H9 (cell line): Measurements from ENCODE around the gene CDK9. TPM values are rescaled to one million over a fixed set of nuclear protein-coding genes. Genes with fewer than 3 reads are reported as not detected.

Experiments
- DNase-seq: peaks from one replicate; pipeline ENCODE4 v3.0.0-alpha.2; 2017
- H2AFZ ChIP-seq: one replicate; pipeline ENCODE4 v1.6.1; 2013; ENCODE audit warnings: mild to moderate bottlenecking, low read length, control low read depth, moderate library complexity
- H2AK5ac ChIP-seq: 2 replicates; pipeline ENCODE4 v1.6.1; 2013; ENCODE audit warnings: low read length, control low read depth, mixed read lengths; ENCODE audit not compliant: insufficient read length
- H2BK120ac ChIP-seq: one replicate; pipeline ENCODE4 v1.6.1; 2013; ENCODE audit warnings: low read depth, mild to moderate bottlenecking, low read length, control low read depth, inconsistent platforms; ENCODE audit not compliant: poor library complexity, severe bottlenecking
- H2BK12ac ChIP-seq: 2 replicates; pipeline ENCODE4 v1.6.1; 2013; ENCODE audit warnings: low read length, control low read depth, mixed read lengths, low read depth; ENCODE audit not compliant: insufficient read length
- H2BK15ac ChIP-seq: 2 replicates; pipeline ENCODE4 v1.6.1; 2013; ENCODE audit warnings: low read depth, low read length, control low read depth
- H2BK20ac ChIP-seq: one replicate; pipeline ENCODE4 v1.6.1; 2013; ENCODE audit warnings: low read depth, mild to moderate bottlenecking, low read length, control low read depth, inconsistent platforms; ENCODE audit not compliant: poor library complexity, severe bottlenecking
- H2BK5ac ChIP-seq: 2 replicates; pipeline ENCODE4 v1.6.1; 2013; ENCODE audit warnings: low read length, control low read depth, mixed read lengths; ENCODE audit not compliant: insufficient read length
- H3K14ac ChIP-seq: 2 replicates; pipeline ENCODE4 v1.6.1; 2013; ENCODE audit warnings: low read length, control low read depth; ENCODE audit not compliant: insufficient read depth
- H3K18ac ChIP-seq: 2 replicates; pipeline ENCODE4 v1.6.1; 2013; ENCODE audit warnings: low read depth, mild to moderate bottlenecking, mixed read lengths, low read length, control low read depth; ENCODE audit not compliant: insufficient read length
- H3K23ac ChIP-seq: 2 replicates; pipeline ENCODE4 v1.6.1; 2013; ENCODE audit warnings: low read length, control low read depth, mixed read lengths, low read depth; ENCODE audit not compliant: insufficient read length
- H3K23me2 ChIP-seq: 2 replicates; pipeline ENCODE4 v1.6.1; 2013; ENCODE audit warnings: low read depth, mild to moderate bottlenecking, mixed read lengths, low read length, control low read depth; ENCODE audit not compliant: insufficient read length, poor library complexity, severe bottlenecking
- H3K27ac ChIP-seq: 2 replicates; pipeline ENCODE4 v1.5.1; 2013; ENCODE audit warnings: low read length, control low read depth, mixed read lengths, low read depth; ENCODE audit not compliant: insufficient read length
- H3K27me3 ChIP-seq: 2 replicates; pipeline ENCODE4 v1.6.1; 2013; ENCODE audit warnings: low read length, control low read depth, inconsistent platforms; ENCODE audit not compliant: insufficient read depth
- H3K4ac ChIP-seq: 2 replicates; pipeline ENCODE4 v1.6.1; 2013; ENCODE audit warnings: low read depth, mild to moderate bottlenecking, control low read depth, inconsistent platforms, low read length, moderate library complexity
- H3K4me1 ChIP-seq: 2 replicates; pipeline ENCODE4 v1.6.1; 2013; ENCODE audit warnings: low read length, control low read depth, inconsistent platforms; ENCODE audit not compliant: insufficient read depth
- H3K4me2 ChIP-seq: 2 replicates; pipeline ENCODE4 v1.6.1; 2013; ENCODE audit warnings: low read length, control low read depth, mixed read lengths; ENCODE audit not compliant: insufficient read length, insufficient read depth
- H3K56ac ChIP-seq: 2 replicates; pipeline ENCODE4 v1.6.1; 2013; ENCODE audit warnings: low read depth, mild to moderate bottlenecking, mixed read lengths, low read length, control low read depth; ENCODE audit not compliant: insufficient read length
- H3K79me1 ChIP-seq: 2 replicates; pipeline ENCODE4 v1.6.1; 2013; ENCODE audit warnings: low read depth, mild to moderate bottlenecking, moderate library complexity, low read length, control low read depth, inconsistent platforms; ENCODE audit not compliant: insufficient read depth, poor library complexity, severe bottlenecking
- H3K79me2 ChIP-seq: 2 replicates; pipeline ENCODE4 v1.6.1; 2013; ENCODE audit warnings: low read length, control low read depth, inconsistent platforms; ENCODE audit not compliant: insufficient read depth
- H3K9ac ChIP-seq: 2 replicates; pipeline ENCODE4 v1.6.1; 2013; ENCODE audit warnings: low read length, control low read depth, mixed read lengths; ENCODE audit not compliant: insufficient read length; ENCODE audit errors: extremely low read depth
- H3K9me3 ChIP-seq: one replicate; pipeline ENCODE4 v1.6.1; 2013; ENCODE audit warnings: low read depth, low read length, inconsistent platforms; ENCODE audit not compliant: control insufficient read depth
- H3T11ph ChIP-seq: one replicate; pipeline ENCODE4 v1.6.1; 2013; ENCODE audit warnings: mild to moderate bottlenecking, low read length, control low read depth, inconsistent platforms
- H4K20me1 ChIP-seq: one replicate; pipeline ENCODE4 v1.6.1; 2013; ENCODE audit not compliant: control insufficient read depth, insufficient read length, insufficient read depth
- H4K5ac ChIP-seq: 2 replicates; pipeline ENCODE4 v1.6.1; 2013; ENCODE audit warnings: low read depth, mild to moderate bottlenecking, mixed read lengths, low read length, control low read depth; ENCODE audit not compliant: insufficient read length
- H4K8ac ChIP-seq: replicated peaks from 2 replicates; pipeline ENCODE4 v1.6.1; 2013; ENCODE audit warnings: low read length, control low read depth, mixed read lengths, low read depth; ENCODE audit not compliant: insufficient read length
- H4K91ac ChIP-seq: 2 replicates; pipeline ENCODE4 v1.6.1; 2013; ENCODE audit warnings: low read depth, mild to moderate bottlenecking, moderate library complexity, mixed read lengths, low read length, control low read depth; ENCODE audit not compliant: insufficient read length
- H3K27ac Mint-ChIP-seq, 3 experiments: 2 replicates in 2 of 3; 3 replicates in 1 of 3; pipeline ENCODE4 v1.8.0; 2020 to 2021; ENCODE audit warnings: mixed read lengths in 3 of 3, mild to moderate bottlenecking in 1 of 3, moderate library complexity in 1 of 3
- H3K27me3 Mint-ChIP-seq: 2 replicates; pipeline ENCODE4 v1.8.0; 2021; ENCODE audit warnings: low read depth, mild to moderate bottlenecking, moderate library complexity, mixed read lengths
- H3K36me3 Mint-ChIP-seq, 3 experiments: 2 replicates in 2 of 3; 3 replicates in 1 of 3; pipeline ENCODE4 v1.8.0; 2020 to 2021; ENCODE audit warnings: low read depth in 3 of 3, mixed read lengths in 3 of 3; ENCODE audit not compliant: insufficient read depth in 1 of 3
- H3K4me1 Mint-ChIP-seq, 2 experiments: 2 replicates each; pipeline ENCODE4 v1.8.0; 2020; ENCODE audit warnings: mixed read lengths in 2 of 2
- H3K4me3 Mint-ChIP-seq, 2 experiments: 2 replicates in 1 of 2; 3 replicates in 1 of 2; pipeline ENCODE4 v1.8.0; 2020 to 2021; ENCODE audit warnings: mild to moderate bottlenecking in 2 of 2, mixed read lengths in 2 of 2, moderate library complexity in 1 of 2
- H3K9me3 Mint-ChIP-seq, 2 experiments: 2 replicates in 1 of 2; 3 replicates in 1 of 2; pipeline ENCODE4 v1.8.0; 2020; ENCODE audit warnings: mild to moderate bottlenecking in 2 of 2, mixed read lengths in 2 of 2, moderate library complexity in 1 of 2
- WGBS: extraction: QIAGEN DNeasy Blood & Tissue Kit; methylation state at CpG from one replicate; pipeline ENCODE4 v1.1.7; 2013; ENCODE audit warnings: missing lambda C conversion rate, low lambda C conversion rate, mixed read lengths; ENCODE audit not compliant: insufficient read length; ENCODE audit errors: extremely low coverage; 5-methylcytosine and 5-hydroxymethylcytosine counted together
- total RNA-seq: library from RNA; stranded (reverse); gene quantifications from 2 replicates; pipeline ENCODE4 v1.2.1, GENCODE V29; 2021
- TF ChIP-seq, protein P1 (sequence below): fragments of 200-600 bp; sonication (generic); conservative IDR thresholded peaks from 3 replicates; pipeline ENCODE4 v1.8.0; 2021; ENCODE audit warnings: antibody characterized with exemption, mild to moderate bottlenecking

The CDK9 gene
- total RNA-seq, 1 experiment from 2014 or later = 85.7 TPM

DNA sequence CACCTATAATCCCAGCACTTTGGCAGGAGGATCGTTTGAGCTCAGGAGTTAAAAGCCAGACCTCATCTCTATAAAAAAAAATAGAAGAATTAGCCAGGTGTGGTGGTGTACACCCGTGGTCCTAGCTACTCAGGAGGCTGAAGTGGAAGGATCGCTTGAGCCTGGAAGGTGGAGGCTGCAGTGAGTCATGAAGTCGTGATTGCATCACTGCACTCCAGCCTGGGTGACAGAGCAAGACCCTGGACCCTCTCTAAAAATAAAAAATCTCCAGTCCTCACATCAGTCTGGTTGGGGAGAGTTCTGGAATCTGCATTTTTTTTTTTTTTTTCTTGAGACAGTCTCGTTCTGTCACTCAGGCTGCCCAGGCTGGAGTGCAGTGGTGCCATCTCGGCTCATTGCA is 26.2 kb downstream of the CDK9 start:
- Mint-ChIP-seq H3K27me3 (no peaks in the 10 kb centered on the region), H3K9me3 (no peaks in the 10 kb centered on the region), H3K27ac (no peak overlapping the region), H3K4me3 (no peak overlapping the region), H3K4me1 (peaks cover 2 to 7% of the 10 kb centered on the region in 2 experiments; a peak in 3 of 4 replicates), H3K36me3 (peaks cover 7 to 53% (median 49%) of the 10 kb centered on the region in 3 experiments; a peak in 6 of 7 replicates)
- H3K18ac ChIP-seq = no peak overlapping the region
- no peaks in the 10 kb centered on the region for H3K27me3 ChIP-seq
- H4K5ac ChIP-seq = no peak overlapping the region
- no peaks in the 10 kb centered on the region; the same call in 1 of the 2 replicates for H3K4me1 ChIP-seq
- H3K23me2 ChIP-seq = no peaks in the 10 kb centered on the region
- no peak overlapping the region for H2AK5ac ChIP-seq
- no peak overlapping the region for H2BK20ac ChIP-seq
- H3K4me2 ChIP-seq = no peak overlapping the region
- H3K9ac ChIP-seq = no peak overlapping the region
- H2BK15ac ChIP-seq = no peak overlapping the region
- H4K20me1 ChIP-seq = no peaks in the 10 kb centered on the region
- no peaks in the 10 kb centered on the region for H3K79me2 ChIP-seq
- no peaks in the 10 kb centered on the region for H3K79me1 ChIP-seq
- H3K14ac ChIP-seq = no peak overlapping the region
- no peak for DNase-seq
- no peak overlapping the region for H2BK120ac ChIP-seq
- H3K23ac ChIP-seq = no peak overlapping the region
- no peak overlapping the region for H3K4ac ChIP-seq
- TF ChIP-seq, protein P1, sequence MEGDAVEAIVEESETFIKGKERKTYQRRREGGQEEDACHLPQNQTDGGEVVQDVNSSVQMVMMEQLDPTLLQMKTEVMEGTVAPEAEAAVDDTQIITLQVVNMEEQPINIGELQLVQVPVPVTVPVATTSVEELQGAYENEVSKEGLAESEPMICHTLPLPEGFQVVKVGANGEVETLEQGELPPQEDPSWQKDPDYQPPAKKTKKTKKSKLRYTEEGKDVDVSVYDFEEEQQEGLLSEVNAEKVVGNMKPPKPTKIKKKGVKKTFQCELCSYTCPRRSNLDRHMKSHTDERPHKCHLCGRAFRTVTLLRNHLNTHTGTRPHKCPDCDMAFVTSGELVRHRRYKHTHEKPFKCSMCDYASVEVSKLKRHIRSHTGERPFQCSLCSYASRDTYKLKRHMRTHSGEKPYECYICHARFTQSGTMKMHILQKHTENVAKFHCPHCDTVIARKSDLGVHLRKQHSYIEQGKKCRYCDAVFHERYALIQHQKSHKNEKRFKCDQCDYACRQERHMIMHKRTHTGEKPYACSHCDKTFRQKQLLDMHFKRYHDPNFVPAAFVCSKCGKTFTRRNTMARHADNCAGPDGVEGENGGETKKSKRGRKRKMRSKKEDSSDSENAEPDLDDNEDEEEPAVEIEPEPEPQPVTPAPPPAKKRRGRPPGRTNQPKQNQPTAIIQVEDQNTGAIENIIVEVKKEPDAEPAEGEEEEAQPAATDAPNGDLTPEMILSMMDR = no peak
- no CpG with 5 or more reads among the region's 6 CpGs for WGBS
- no peak overlapping the region for H2BK12ac ChIP-seq
- H2AFZ ChIP-seq = no peak overlapping the region
- no peak overlapping the region for H4K8ac ChIP-seq
- no peak overlapping the region for H3K27ac ChIP-seq
- H4K91ac ChIP-seq = no peak overlapping the region
- H3T11ph ChIP-seq = no peak overlapping the region
- no peak overlapping the region for H2BK5ac ChIP-seq
- no peaks in the 10 kb centered on the region for H3K9me3 ChIP-seq
- no peak overlapping the region for H3K56ac ChIP-seq
